SK-N-SH (cell line): ENCODE data around the gene IGF1R.

Source experiments
- FOXJ3 ChIP-seq: sonication (generic); formaldehyde crosslinking; IDR thresholded peaks from 2 replicates; pipeline ENCODE4 v1.5.1; 2020; ENCODE audit warnings: mild to moderate bottlenecking, missing genetic modification reagents
- JUND ChIP-seq: IDR thresholded peaks from 2 replicates; pipeline ENCODE4 v1.4.0; 2012
- NRF1 ChIP-seq: IDR thresholded peaks from 2 replicates; pipeline ENCODE4 v1.6.1; 2012; ENCODE audit warnings: low read depth, mild to moderate bottlenecking, low read length
- POLR2AphosphoS5 ChIP-seq: IDR thresholded peaks from 2 replicates; pipeline ENCODE4 v1.6.1; 2012; ENCODE audit warnings: low read depth, low read length
- RAD21 ChIP-seq: IDR thresholded peaks from 2 replicates; pipeline ENCODE4 v1.6.1; 2012; ENCODE audit warnings: mild to moderate bottlenecking, low read length
- RFX5 ChIP-seq: IDR thresholded peaks from 2 replicates; pipeline ENCODE4 v1.6.1; 2012; ENCODE audit warnings: mild to moderate bottlenecking, improper control_type of control experiment, low read length
- SIN3A ChIP-seq: IDR thresholded peaks from 2 replicates; pipeline ENCODE4 v1.6.1; 2012; ENCODE audit warnings: low read depth, mild to moderate bottlenecking, low read length, moderate library complexity, borderline replicate concordance
- SMC3 ChIP-seq: IDR thresholded peaks from 2 replicates; pipeline ENCODE4 v1.6.1; 2012; ENCODE audit warnings: low read depth, low read length, improper control_type of control experiment
- YY1 ChIP-seq: IDR thresholded peaks from 2 replicates; pipeline ENCODE4 v1.4.0; 2012; ENCODE audit warnings: low read depth, mild to moderate bottlenecking
- TF ChIP-seq, protein P1 (sequence below): fragments of 200-600 bp; sonication (generic); IDR thresholded peaks from 2 replicates; pipeline ENCODE4 v1.6.1; 2017; ENCODE audit warnings: antibody characterized with exemption, mild to moderate bottlenecking, moderate library complexity
- TF ChIP-seq, protein P2 (sequence below): IDR thresholded peaks from 2 replicates; pipeline ENCODE4 v1.6.1; 2012; ENCODE audit warnings: mild to moderate bottlenecking, low read depth, low read length, moderate library complexity
- TF ChIP-seq, protein P3 (sequence below): IDR thresholded peaks from 2 replicates; pipeline ENCODE4; 2012

DNA sequence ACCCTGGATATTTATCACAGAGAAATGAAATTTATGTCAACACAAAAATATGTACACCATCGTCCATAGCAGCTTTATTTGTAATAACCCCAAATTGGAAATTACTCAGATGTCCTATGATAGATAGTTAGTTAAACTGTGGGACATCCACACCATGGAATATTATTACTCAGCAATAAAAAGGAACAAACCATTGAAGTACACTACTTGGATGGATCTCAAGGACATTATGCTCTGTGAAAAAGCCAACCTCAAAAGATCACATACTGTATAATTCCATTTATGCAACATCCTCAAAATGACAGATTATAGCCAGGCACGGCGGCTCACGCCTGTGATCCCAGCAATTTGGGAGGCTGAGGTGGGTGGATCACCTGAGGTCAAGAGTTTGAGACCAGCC lies 246.0 kb downstream of the IGF1R start:
- TF ChIP-seq YY1: no peak
- TF ChIP-seq, protein P1, sequence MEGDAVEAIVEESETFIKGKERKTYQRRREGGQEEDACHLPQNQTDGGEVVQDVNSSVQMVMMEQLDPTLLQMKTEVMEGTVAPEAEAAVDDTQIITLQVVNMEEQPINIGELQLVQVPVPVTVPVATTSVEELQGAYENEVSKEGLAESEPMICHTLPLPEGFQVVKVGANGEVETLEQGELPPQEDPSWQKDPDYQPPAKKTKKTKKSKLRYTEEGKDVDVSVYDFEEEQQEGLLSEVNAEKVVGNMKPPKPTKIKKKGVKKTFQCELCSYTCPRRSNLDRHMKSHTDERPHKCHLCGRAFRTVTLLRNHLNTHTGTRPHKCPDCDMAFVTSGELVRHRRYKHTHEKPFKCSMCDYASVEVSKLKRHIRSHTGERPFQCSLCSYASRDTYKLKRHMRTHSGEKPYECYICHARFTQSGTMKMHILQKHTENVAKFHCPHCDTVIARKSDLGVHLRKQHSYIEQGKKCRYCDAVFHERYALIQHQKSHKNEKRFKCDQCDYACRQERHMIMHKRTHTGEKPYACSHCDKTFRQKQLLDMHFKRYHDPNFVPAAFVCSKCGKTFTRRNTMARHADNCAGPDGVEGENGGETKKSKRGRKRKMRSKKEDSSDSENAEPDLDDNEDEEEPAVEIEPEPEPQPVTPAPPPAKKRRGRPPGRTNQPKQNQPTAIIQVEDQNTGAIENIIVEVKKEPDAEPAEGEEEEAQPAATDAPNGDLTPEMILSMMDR: no peak
- TF ChIP-seq POLR2AphosphoS5: no peak
- TF ChIP-seq SIN3A: no peak
- TF ChIP-seq NRF1: no peak
- TF ChIP-seq RAD21: no peak
- no peak for TF ChIP-seq SMC3
- TF ChIP-seq, protein P2, sequence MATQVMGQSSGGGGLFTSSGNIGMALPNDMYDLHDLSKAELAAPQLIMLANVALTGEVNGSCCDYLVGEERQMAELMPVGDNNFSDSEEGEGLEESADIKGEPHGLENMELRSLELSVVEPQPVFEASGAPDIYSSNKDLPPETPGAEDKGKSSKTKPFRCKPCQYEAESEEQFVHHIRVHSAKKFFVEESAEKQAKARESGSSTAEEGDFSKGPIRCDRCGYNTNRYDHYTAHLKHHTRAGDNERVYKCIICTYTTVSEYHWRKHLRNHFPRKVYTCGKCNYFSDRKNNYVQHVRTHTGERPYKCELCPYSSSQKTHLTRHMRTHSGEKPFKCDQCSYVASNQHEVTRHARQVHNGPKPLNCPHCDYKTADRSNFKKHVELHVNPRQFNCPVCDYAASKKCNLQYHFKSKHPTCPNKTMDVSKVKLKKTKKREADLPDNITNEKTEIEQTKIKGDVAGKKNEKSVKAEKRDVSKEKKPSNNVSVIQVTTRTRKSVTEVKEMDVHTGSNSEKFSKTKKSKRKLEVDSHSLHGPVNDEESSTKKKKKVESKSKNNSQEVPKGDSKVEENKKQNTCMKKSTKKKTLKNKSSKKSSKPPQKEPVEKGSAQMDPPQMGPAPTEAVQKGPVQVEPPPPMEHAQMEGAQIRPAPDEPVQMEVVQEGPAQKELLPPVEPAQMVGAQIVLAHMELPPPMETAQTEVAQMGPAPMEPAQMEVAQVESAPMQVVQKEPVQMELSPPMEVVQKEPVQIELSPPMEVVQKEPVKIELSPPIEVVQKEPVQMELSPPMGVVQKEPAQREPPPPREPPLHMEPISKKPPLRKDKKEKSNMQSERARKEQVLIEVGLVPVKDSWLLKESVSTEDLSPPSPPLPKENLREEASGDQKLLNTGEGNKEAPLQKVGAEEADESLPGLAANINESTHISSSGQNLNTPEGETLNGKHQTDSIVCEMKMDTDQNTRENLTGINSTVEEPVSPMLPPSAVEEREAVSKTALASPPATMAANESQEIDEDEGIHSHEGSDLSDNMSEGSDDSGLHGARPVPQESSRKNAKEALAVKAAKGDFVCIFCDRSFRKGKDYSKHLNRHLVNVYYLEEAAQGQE: no peak
- no peak for TF ChIP-seq JUND
- no peak for TF ChIP-seq FOXJ3 (CRISPR knock-in tag)
- no peak for TF ChIP-seq RFX5
- TF ChIP-seq, protein P3, sequence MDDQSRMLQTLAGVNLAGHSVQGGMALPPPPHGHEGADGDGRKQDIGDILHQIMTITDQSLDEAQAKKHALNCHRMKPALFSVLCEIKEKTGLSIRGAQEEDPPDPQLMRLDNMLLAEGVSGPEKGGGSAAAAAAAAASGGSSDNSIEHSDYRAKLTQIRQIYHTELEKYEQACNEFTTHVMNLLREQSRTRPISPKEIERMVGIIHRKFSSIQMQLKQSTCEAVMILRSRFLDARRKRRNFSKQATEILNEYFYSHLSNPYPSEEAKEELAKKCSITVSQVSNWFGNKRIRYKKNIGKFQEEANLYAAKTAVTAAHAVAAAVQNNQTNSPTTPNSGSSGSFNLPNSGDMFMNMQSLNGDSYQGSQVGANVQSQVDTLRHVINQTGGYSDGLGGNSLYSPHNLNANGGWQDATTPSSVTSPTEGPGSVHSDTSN: no peak
